NCI-H82 treated with DMSO at 0.1 percent for 48 hours (cell line): ENCODE measurements around the gene ZIC4.

Experiments used
- DNase-seq: peaks from one replicate; lab custom pipeline; 2025; ENCODE audit not compliant: unreplicated experiment; lab: John Stamatoyannopoulos, UW

The ZIC4 gene

GRCh38 chr3:147405231-147406027 is 914 bp downstream of the ZIC4 start:
- no peak for DNase-seq

- no peak for DNase-seq
Observed at GRCh38 chr3:147404800-147405230, 1.5 kb downstream of the ZIC4 start.

GRCh38 chr3:147404000-147404799 is 2.1 kb downstream of the ZIC4 start:
- DNase-seq, result no peak

GRCh38 chr3:147403511-147403910 is 2.8 kb downstream of the ZIC4 start:
- no peak for DNase-seq

GRCh38 chr3:147402159-147402558 is 4.2 kb downstream of the ZIC4 start:
- no peak for DNase-seq

GRCh38 chr3:147401421-147401820 is 4.9 kb downstream of the ZIC4 start:
- no peak for DNase-seq

GRCh38 chr3:147400999-147401398 is 5.3 kb downstream of the ZIC4 start:
- no peak for DNase-seq

GRCh38 chr3:147400111-147400510 is 6.2 kb downstream of the ZIC4 start:
- DNase-seq, result no peak

GRCh38 chr3:147398813-147399534 is 7.4 kb downstream of the ZIC4 start:
- no peak for DNase-seq

- no peak for DNase-seq
Observed at GRCh38 chr3:147397875-147398812, 8.2 kb downstream of the ZIC4 start.

- DNase-seq, result no peak
Observed at GRCh38 chr3:147397155-147397874, 9.0 kb downstream of the ZIC4 start.

- no peak for DNase-seq
Observed at GRCh38 chr3:147396712-147397046, 9.7 kb downstream of the ZIC4 start.

GRCh38 chr3:147395899-147396711 is 10.2 kb downstream of the ZIC4 start:
- DNase-seq, result no peak

- no peak for DNase-seq
Observed at GRCh38 chr3:147394884-147395225, 11.5 kb downstream of the ZIC4 start.

GRCh38 chr3:147393943-147394883 is 12.1 kb downstream of the ZIC4 start:
- DNase-seq, result no peak

- no peak for DNase-seq
Observed at GRCh38 chr3:147393261-147393942, 12.9 kb downstream of the ZIC4 start.

GRCh38 chr3:147392625-147392946 is 13.8 kb downstream of the ZIC4 start:
- no peak for DNase-seq
